Common myeloid progenitor, CD34-positive (primary cell): ENCODE data around the gene WDPCP.
A peak's percentile ranks its signal among the peaks of the same experiment; 100 is the strongest.
"Not testable (repeated sequence)": the region's sequence is repeated elsewhere in the genome, so short reads cannot be mapped to it uniquely, and the experiment has no call there.

ENCODE experiments used
- CTCF ChIA-PET: fragments of 350-600 bp; sonication (Branson Sonifier 250); formaldehyde crosslinking; loops from one replicate; lab custom pipeline; 2021; ENCODE audit warnings: antibody characterized with exemption; lab: Charles Lee
- POLR2A ChIA-PET: fragments of 350-600 bp; sonication (Branson Sonifier 250); formaldehyde crosslinking; loops from one replicate; lab custom pipeline; 2021; ENCODE audit warnings: antibody characterized with exemption; lab: Charles Lee
- DNase-seq, 3 donors: peaks; one replicate each; pipeline versions ENCODE4 v3.0.0 to v3.0.0-alpha.2; 2013
- H3K27ac ChIP-seq, 2 experiments: 1 replicate in 1 of 2; 2 replicates in 1 of 2; pipeline ENCODE4 v1.7.0; 2013; ENCODE audit warnings: inconsistent platforms in 2 of 2, low read length in 2 of 2, mild to moderate bottlenecking in 2 of 2, low read depth in 1 of 2, moderate library complexity in 1 of 2; ENCODE audit not compliant: severe bottlenecking in 2 of 2, insufficient read depth in 1 of 2, poor library complexity in 1 of 2
- H3K27me3 ChIP-seq, 5 experiments: replicated peaks in 2 of 5; 1 replicate in 3 of 5; 2 replicates in 2 of 5; pipeline versions ENCODE4 v1.6.1 to v1.7.0; 2013; ENCODE audit warnings: low read length in 4 of 5, mild to moderate bottlenecking in 2 of 5, moderate library complexity in 2 of 5, inconsistent platforms in 1 of 5; ENCODE audit not compliant: insufficient read depth in 5 of 5, control insufficient read depth in 4 of 5
- H3K36me3 ChIP-seq, 4 experiments: 1 replicate in 2 of 4; 2 replicates in 2 of 4; pipeline versions ENCODE4 v1.6.1 to v1.7.0; 2013; ENCODE audit warnings: low read length in 3 of 4, control low read depth in 1 of 4, mild to moderate bottlenecking in 1 of 4; ENCODE audit not compliant: control insufficient read depth in 4 of 4, insufficient read depth in 4 of 4
- H3K4me1 ChIP-seq, 4 experiments: 1 replicate in 3 of 4; 2 replicates in 1 of 4; pipeline versions ENCODE4 v1.6.1 to v1.7.1; 2013; ENCODE audit warnings: low read length in 3 of 4, mild to moderate bottlenecking in 3 of 4, control low read depth in 1 of 4, inconsistent platforms in 1 of 4, moderate library complexity in 1 of 4; ENCODE audit not compliant: control insufficient read depth in 4 of 4, insufficient read depth in 4 of 4; ENCODE audit errors: control extremely low read depth in 1 of 4
- H3K4me3 ChIP-seq, 7 experiments: 1 replicate in 4 of 7; 2 replicates in 3 of 7; pipeline versions ENCODE4 v1.5.1 to v1.7.0; 2013; ENCODE audit warnings: mild to moderate bottlenecking in 7 of 7, low read length in 6 of 7, moderate library complexity in 6 of 7, inconsistent platforms in 2 of 7, low read depth in 2 of 7, control low read depth in 1 of 7; ENCODE audit not compliant: insufficient read depth in 4 of 7, control insufficient read depth in 1 of 7; ENCODE audit errors: extremely low read depth in 1 of 7
- H3K9me3 ChIP-seq, 5 experiments: 1 replicate in 4 of 5; 2 replicates in 1 of 5; pipeline versions ENCODE4 v1.6.1 to v1.7.1; 2013; ENCODE audit warnings: low read length in 4 of 5, mild to moderate bottlenecking in 2 of 5, inconsistent platforms in 1 of 5, low read depth in 1 of 5, moderate library complexity in 1 of 5; ENCODE audit not compliant: control insufficient read depth in 4 of 5, insufficient read depth in 2 of 5; ENCODE audit errors: control extremely low read depth in 1 of 5
- WGBS: methylation state at CpG from one replicate; pipeline ENCODE4 v1.1.5; 2013; ENCODE audit not compliant: insufficient coverage; 5-methylcytosine and 5-hydroxymethylcytosine counted together

Gene WDPCP

GRCh38 chr2:63092857-63093256 is 495.4 kb downstream of the WDPCP start:
- no CpG with 5 or more reads among the region's 1 CpG for WGBS
- Histone ChIP-seq H3K36me3 (no peaks in the 10 kb centered on the region), H3K27ac (no peak overlapping the region), H3K27me3 (no peaks in the 10 kb centered on the region), H3K4me3 (no peak overlapping the region), H3K9me3 (no peaks in the 10 kb centered on the region), H3K4me1 (no peaks in the 10 kb centered on the region)
- POLR2A ChIA-PET = no interaction called here
- no peak for DNase-seq
- CTCF ChIA-PET = no interaction called here

- ChIA-PET CTCF (no interaction called here), POLR2A (no interaction called here)
- WGBS = 100% methylated on average over 1 of the region's 1 CpG
- Histone ChIP-seq H3K4me1 (no peaks in the 10 kb centered on the region), H3K36me3 (no peaks in the 10 kb centered on the region), H3K27ac (no peak overlapping the region), H3K27me3 (no peaks in the 10 kb centered on the region), H3K9me3 (no peaks in the 10 kb centered on the region), H3K4me3 (no peak overlapping the region)
- no peak for DNase-seq
These were observed 495.9 kb downstream of the WDPCP start for GRCh38 chr2:63092401-63092800.

DNA sequence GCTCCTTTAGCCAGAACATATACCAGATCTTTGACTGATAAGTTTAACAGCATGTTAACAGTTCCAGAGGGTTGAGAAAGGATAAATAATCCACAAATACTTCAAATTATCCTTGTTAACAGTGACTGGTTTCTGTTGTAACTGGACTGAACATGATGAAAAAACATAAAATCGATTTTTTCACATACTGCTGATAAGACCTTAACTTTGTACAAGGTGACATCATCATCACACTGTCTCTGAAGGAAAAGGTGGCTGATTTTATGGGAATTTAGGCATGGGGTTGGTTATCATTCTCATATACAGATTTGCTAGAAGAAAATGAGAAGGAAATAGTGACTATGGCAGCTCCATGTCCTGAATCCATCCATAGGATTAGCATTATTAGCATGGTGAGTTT is 501.6 kb downstream of the WDPCP start:
- ChIA-PET POLR2A (no interaction called here), CTCF (no interaction called here)
- Histone ChIP-seq H3K4me1 (no peaks in the 10 kb centered on the region), H3K36me3 (no peaks in the 10 kb centered on the region), H3K9me3 (no peaks in the 10 kb centered on the region), H3K27ac (no peak overlapping the region), H3K27me3 (no peaks in the 10 kb centered on the region), H3K4me3 (no peak overlapping the region)
- no CpG with 5 or more reads among the region's 1 CpG for WGBS
- no peak for DNase-seq

DNA sequence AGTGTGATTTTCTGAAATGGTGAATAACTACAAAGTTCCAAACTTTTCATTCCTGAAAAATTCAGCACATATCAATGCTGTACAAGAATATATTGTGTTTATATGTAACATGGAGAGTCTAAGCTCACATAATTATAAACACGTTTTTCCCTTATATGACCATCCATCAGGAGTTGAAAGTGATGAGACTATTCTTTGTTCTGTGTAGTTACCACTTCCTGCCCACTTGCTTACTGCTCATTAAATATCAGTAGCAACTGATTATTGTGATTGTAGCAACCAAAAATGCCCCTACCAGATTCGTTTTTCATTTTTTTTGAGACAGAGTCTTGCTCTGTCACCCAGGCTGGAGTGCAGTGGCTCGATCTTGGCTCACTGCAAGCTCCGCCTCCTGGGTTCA is 506.9 kb downstream of the WDPCP start:
- no peak for DNase-seq
- no peaks in the 10 kb centered on the region for H3K36me3 ChIP-seq
- POLR2A ChIA-PET = interaction anchor here (0.6 kb wide), 1 partner anchor 469 kb away, joined by 4 read pairs; no protein-coding TSS in a partner anchor

GRCh38 chr2:63078852-63079606 is 509.2 kb downstream of the WDPCP start:
- WGBS = 93% methylated on average over 3 of the region's 4 CpGs
- Histone ChIP-seq H3K36me3 (no peaks in the 10 kb centered on the region), H3K9me3 (no peaks in the 10 kb centered on the region), H3K27me3 (peaks cover 0 to 4% (median 0%) of the 10 kb centered on the region in 5 experiments), H3K27ac (no peak overlapping the region), H3K4me1 (no peaks in the 10 kb centered on the region), H3K4me3 (no peak overlapping the region)
- ChIA-PET POLR2A (interaction anchor here (0.7 kb wide), 1 partner anchor 17 kb away, joined by 5 read pairs; no protein-coding TSS in a partner anchor), CTCF (interaction anchor here (0.9 to 2.0 kb wide), 3 partner anchors 8 to 408 kb away, joined by 3 to 13 read pairs (median 3); no protein-coding TSS in a partner anchor)
- DNase-seq = peak in 2 of 3 donors; percentile 52 to 58

More for the DNA sequence above, 506.9 kb downstream of the WDPCP start:
- H3K9me3 ChIP-seq = no peaks in the 10 kb centered on the region
- H3K27me3 ChIP-seq = peaks cover 0 to 4% (median 0%) of the 10 kb centered on the region in 5 experiments
- H3K4me1 ChIP-seq = no peaks in the 10 kb centered on the region
- 100% methylated on average over 3 of the region's 4 CpGs for WGBS
- no peak overlapping the region for H3K27ac ChIP-seq
- CTCF ChIA-PET = no interaction called here
- H3K4me3 ChIP-seq = no peak overlapping the region

DNA sequence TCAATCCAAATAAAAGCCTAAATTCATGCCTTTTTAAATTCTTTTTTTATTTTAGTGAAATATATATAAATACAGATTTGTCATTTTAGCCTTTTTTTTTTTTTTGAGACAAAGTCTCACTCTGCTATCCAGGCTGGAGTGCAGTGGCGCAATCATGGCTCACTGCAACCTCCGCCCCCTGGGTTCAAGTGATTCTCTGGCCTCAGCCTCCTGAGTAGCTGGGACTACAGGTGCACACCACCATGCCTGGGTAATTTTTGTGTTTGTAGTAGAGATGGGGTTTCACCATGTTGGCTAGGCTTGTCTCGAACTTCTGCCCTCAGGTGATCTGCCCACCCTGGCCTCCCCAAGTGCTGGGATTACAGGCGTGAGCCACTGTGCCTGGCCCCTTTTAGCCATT is 513.9 kb downstream of the WDPCP start:
- H3K27ac ChIP-seq, POLR2A ChIA-PET, H3K9me3 ChIP-seq, CTCF ChIA-PET, H3K4me3 ChIP-seq, H3K4me1 ChIP-seq, DNase-seq, H3K36me3 ChIP-seq: not testable (repeated sequence)
- no CpG with 5 or more reads among the region's 4 CpGs for whole genome bisulfite sequencing
- H3K27me3 ChIP-seq = peaks cover 0 to 16% (median 5%) of the 10 kb centered on the region in 5 experiments

DNA sequence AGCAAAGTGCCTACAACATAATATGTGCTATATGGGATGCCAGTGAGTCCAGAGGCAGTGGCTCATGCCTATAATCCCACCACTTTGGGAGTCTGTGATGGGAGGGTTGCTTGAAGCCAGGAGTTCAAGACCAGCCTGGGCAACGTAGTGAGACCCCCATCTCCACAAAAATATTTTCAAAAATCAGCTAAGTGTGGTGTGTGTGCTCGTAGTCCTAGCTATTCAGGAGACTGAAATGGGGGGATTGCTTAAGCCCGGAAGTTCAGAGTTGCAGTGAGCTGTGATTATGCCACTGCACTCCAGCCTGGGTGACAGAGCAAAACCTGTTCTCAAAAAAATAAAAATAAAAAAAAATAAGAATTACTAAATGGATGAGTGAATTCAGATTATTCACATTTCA is 514.3 kb downstream of the WDPCP start:
- Histone ChIP-seq H3K4me1 (no peaks in the 10 kb centered on the region), H3K36me3 (no peaks in the 10 kb centered on the region), H3K9me3 (no peaks in the 10 kb centered on the region), H3K27ac (no peak overlapping the region), H3K4me3 (no peak overlapping the region), H3K27me3 (peaks cover 0 to 19% (median 8%) of the 10 kb centered on the region in 5 experiments)
- POLR2A ChIA-PET = no interaction called here
- no peak for DNase-seq
- CTCF ChIA-PET = no interaction called here
- WGBS = 60% methylated on average over 1 of the region's 3 CpGs
